GM12878 (cell line): Measurements from ENCODE around the gene CAPN10. TPM values are rescaled to one million over a fixed set of nuclear protein-coding genes. Genes with fewer than 3 reads are reported as not detected.

Source experiments
- ATAC-seq: fragments of 200-7000 bp; cut with Tn5 transposase; 3 replicates; pipeline ENCODE4 v1.9.1; 2020; ENCODE audit warnings: mild to moderate bottlenecking, moderate library complexity
- BruUV-seq: library from RNA; stranded (reverse); fragments of 400-500 nt; replicated peaks from 2 replicates; lab custom pipeline; 2021; lab: Mats Ljungman, UMichigan
- CTCF ChIA-PET: fragments of 300-600 bp; sonication (Branson Sonifier 250); formaldehyde crosslinking; extraction: SDS; loops from one replicate; lab custom pipeline; 2021; ENCODE audit warnings: inconsistent platforms; lab: Yijun Ruan, JAX
- POLR2A ChIA-PET: fragments of 350-600 bp; formaldehyde crosslinking; extraction: SDS; loops from one replicate; lab custom pipeline; 2021; ENCODE audit warnings: inconsistent platforms; lab: Charles Lee
- RAD21 ChIA-PET: fragments of 300-600 bp; sonication (Branson Sonifier 250); formaldehyde crosslinking; loops from one replicate; lab custom pipeline; 2023; ENCODE audit warnings: antibody characterized with exemption; ENCODE audit not compliant: unreplicated experiment; lab: Charles Lee
- SMC1A ChIA-PET: fragments of 300-600 bp; sonication (Branson Sonifier 250); formaldehyde crosslinking; loops from one replicate; lab custom pipeline; 2023; ENCODE audit not compliant: unreplicated experiment, uncharacterized antibody; lab: Charles Lee
- DNase-seq: peaks from one replicate; pipeline ENCODE4 v3.0.0-alpha.2; 2011; ENCODE audit warnings: low read depth, low spot score
- FAIRE-seq: peaks from 3 replicates; lab custom pipeline; 2011; peaks lifted over from hg19 to GRCh38; lab: Jason Lieb, UNC
- H2AFZ ChIP-seq: 2 replicates; pipeline ENCODE4 v1.6.0; 2011; ENCODE audit warnings: low read depth, low read length, control low read depth; ENCODE audit not compliant: control insufficient read depth
- H3K27ac ChIP-seq: 2 replicates; pipeline ENCODE4 v1.5.1; 2011; ENCODE audit warnings: control low read depth; ENCODE audit not compliant: control insufficient read depth, insufficient read depth
- H3K27me3 ChIP-seq, 2 experiments: replicated peaks in 1 of 2; 2 replicates each; pipeline versions ENCODE4 v1.6.0 to v1.6.1; 2011; ENCODE audit warnings: low read length in 1 of 2; ENCODE audit not compliant: control insufficient read depth in 2 of 2, insufficient read depth in 2 of 2
- H3K36me3 ChIP-seq, 2 experiments: 2 replicates each; pipeline ENCODE4 v1.5.1; 2011; ENCODE audit warnings: low read length in 1 of 2; ENCODE audit not compliant: control insufficient read depth in 2 of 2, insufficient read depth in 2 of 2
- H3K4me1 ChIP-seq: 2 replicates; pipeline ENCODE4 v1.6.1; 2011; ENCODE audit warnings: mild to moderate bottlenecking, low read length, moderate library complexity, mixed read lengths; ENCODE audit not compliant: control insufficient read depth, insufficient read depth
- H3K4me2 ChIP-seq: 2 replicates; pipeline ENCODE4 v1.6.0; 2011; ENCODE audit warnings: control low read depth; ENCODE audit not compliant: control insufficient read depth, insufficient read depth
- H3K4me3 ChIP-seq: fragments of 200-600 bp; sonication (generic); 2 replicates; pipeline ENCODE4 v1.5.1; 2016
- H3K79me2 ChIP-seq: 2 replicates; pipeline ENCODE4 v1.6.0; 2011; ENCODE audit warnings: low read length; ENCODE audit not compliant: control insufficient read depth, insufficient read depth
- H3K9ac ChIP-seq: 2 replicates; pipeline ENCODE4 v1.8.0; 2011; ENCODE audit warnings: low read length, control low read depth, mixed read lengths; ENCODE audit not compliant: control insufficient read depth, insufficient read depth
- H3K9me3 ChIP-seq: replicated peaks from 3 replicates; pipeline ENCODE4 v1.5.1; 2011; ENCODE audit warnings: mild to moderate bottlenecking, low read length; ENCODE audit not compliant: control insufficient read depth, insufficient read depth
- H4K20me1 ChIP-seq: 2 replicates; pipeline ENCODE4 v1.6.0; 2011; ENCODE audit not compliant: control insufficient read depth, insufficient read depth
- CHD2 ChIP-seq: IDR thresholded peaks from 2 replicates; pipeline ENCODE4 v1.6.1; 2011; ENCODE audit warnings: low read depth, low read length, improper control_type of control experiment, borderline replicate concordance
- EP300 ChIP-seq, 2 experiments: fragments of 150-350 bp in 1 of 2; IDR thresholded peaks; 2 replicates each; pipeline ENCODE4 v1.6.1; 2011 to 2012; ENCODE audit warnings: low read depth in 2 of 2, low read length in 2 of 2, borderline replicate concordance in 1 of 2, improper control_type of control experiment in 1 of 2, inconsistent platforms in 1 of 2; ENCODE audit not compliant: control insufficient read depth in 1 of 2
- EZH2 ChIP-seq: IDR thresholded peaks from 2 replicates; pipeline ENCODE4 v1.6.1; 2012; ENCODE audit warnings: low read depth, mild to moderate bottlenecking, control low read depth, inconsistent platforms, low read length, borderline replicate concordance; ENCODE audit not compliant: control insufficient read depth
- FOS ChIP-seq: IDR thresholded peaks from 3 replicates; pipeline ENCODE4 v1.6.1; 2011; ENCODE audit warnings: borderline replicate concordance; ENCODE audit not compliant: insufficient read length; ENCODE audit errors: extremely low read depth
- GABPA ChIP-seq: IDR thresholded peaks from 2 replicates; pipeline ENCODE4 v1.6.1; 2014; ENCODE audit warnings: antibody characterized with exemption, low read depth, mild to moderate bottlenecking, inconsistent platforms
- IRF4 ChIP-seq: IDR thresholded peaks from 2 replicates; pipeline ENCODE4 v1.6.1; 2011; ENCODE audit warnings: low read depth, low read length
- JUNB ChIP-seq: IDR thresholded peaks from 2 replicates; pipeline ENCODE4 v1.6.1; 2016; ENCODE audit warnings: antibody characterized with exemption, mild to moderate bottlenecking
- JUND ChIP-seq: IDR thresholded peaks from 2 replicates; pipeline ENCODE4 v1.6.1; 2012; ENCODE audit warnings: low read depth, mild to moderate bottlenecking, low read length, improper control_type of control experiment, moderate library complexity
- KLF5 ChIP-seq: fragments of 450-650 bp; IDR thresholded peaks from 2 replicates; pipeline ENCODE4 v1.6.1; 2014; ENCODE audit warnings: mild to moderate bottlenecking; ENCODE audit not compliant: partially characterized antibody
- NR2F1 ChIP-seq: fragments of 450-650 bp; conservative IDR thresholded peaks from 2 replicates; pipeline ENCODE4 v1.6.1; 2017; ENCODE audit warnings: mild to moderate bottlenecking
- PAX8 ChIP-seq: fragments of 450-650 bp; IDR thresholded peaks from 2 replicates; pipeline ENCODE4 v1.6.1; 2017; ENCODE audit warnings: mild to moderate bottlenecking, moderate library complexity
- PML ChIP-seq: IDR thresholded peaks from 2 replicates; pipeline ENCODE4 v1.6.1; 2012; ENCODE audit warnings: low read length, inconsistent platforms
- RAD21 ChIP-seq: IDR thresholded peaks from 2 replicates; pipeline ENCODE4 v1.6.1; 2011; ENCODE audit warnings: mild to moderate bottlenecking, low read depth, low read length, moderate library complexity; ENCODE audit not compliant: insufficient read depth
- SIN3A ChIP-seq: IDR thresholded peaks from 2 replicates; pipeline ENCODE4 v1.6.1; 2012; ENCODE audit warnings: low read depth, low read length, improper control_type of control experiment
- SUZ12 ChIP-seq: fragments of 200-600 bp; sonication (generic); IDR thresholded peaks from one replicate; pipeline ENCODE4 v1.6.1; 2018; ENCODE audit warnings: antibody characterized with exemption, mild to moderate bottlenecking; ENCODE audit not compliant: unreplicated experiment
- TCF12 ChIP-seq: IDR thresholded peaks from 2 replicates; pipeline ENCODE4 v1.6.1; 2011; ENCODE audit warnings: low read depth, mild to moderate bottlenecking, low read length
- ZSCAN29 ChIP-seq: fragments of 450-650 bp; IDR thresholded peaks from 2 replicates; pipeline ENCODE4 v1.6.1; 2017; ENCODE audit warnings: mild to moderate bottlenecking, moderate library complexity
- whole genome bisulfite sequencing: methylation state at CpG from one replicate; pipeline ENCODE4 v1.1.6; 2016; ENCODE audit warnings: low lambda C conversion rate; ENCODE audit not compliant: insufficient replicate concordance, insufficient coverage; ENCODE audit errors: missing lambda C conversion rate; 5-methylcytosine and 5-hydroxymethylcytosine counted together
- in situ Hi-C: fragments of 300-500 bp; cut with MboI; formaldehyde crosslinking; loops from 9 replicates; pipeline ENCODE4 v1.14.3; 2018; ENCODE audit warnings: mixed read lengths
- intact Hi-C: fragments of 100-400 bp; cut with micrococcal nuclease; formaldehyde crosslinking; loops from one replicate; pipeline ENCODE4 v1.14.2; 2022; ENCODE audit not compliant: unreplicated experiment
- polyA plus RNA-seq, 11 experiments: library from polyadenylated mRNA; depleted of rRNA in 4 of 11; unstranded in 6 of 11; stranded (reverse) in 5 of 11; fragments of >200 nt; fragmentation: Nextera tagmentation in 4 of 11; fragmentation: Illumina TruSeq in 1 of 11; extraction: Ambion mirVana in 4 of 11; extraction: Trizol in 1 of 11; gene quantifications; 1 replicate in 1 of 11; 2 replicates in 10 of 11; pipeline versions ENCODE4 v1.2.1 to v1.2.3, GENCODE V29; 2011 to 2016; ENCODE audit warnings: inconsistent platforms in 2 of 11, missing spikeins in 2 of 11, low read depth in 1 of 11
- total RNA-seq, 4 experiments: library from RNA; depleted of rRNA in 3 of 4; stranded (reverse); fragments of >200 nt in 3 of 4; fragmentation: Illumina TruSeq in 1 of 4; extraction: Trizol in 1 of 4; gene quantifications; 2 replicates each; pipeline versions ENCODE4 v1.2.1 to v1.2.3, GENCODE V29; 2013 to 2021
- TF ChIP-seq, protein P1 (sequence below): IDR thresholded peaks from 2 replicates; pipeline ENCODE4 v1.6.1; 2012; ENCODE audit warnings: low read length, inconsistent platforms
- TF ChIP-seq, protein P2 (sequence below): IDR thresholded peaks from 2 replicates; pipeline ENCODE4 v1.6.1; 2012; ENCODE audit warnings: low read depth, low read length, improper control_type of control experiment

The CAPN10 gene
- total and polyA plus RNA-seq, 10 of the 15 experiments (the other 5 are each of a cell fraction or from before 2014, with no cell fraction given), result 0.37 to 40.6 (median 17.5) TPM

DNA sequence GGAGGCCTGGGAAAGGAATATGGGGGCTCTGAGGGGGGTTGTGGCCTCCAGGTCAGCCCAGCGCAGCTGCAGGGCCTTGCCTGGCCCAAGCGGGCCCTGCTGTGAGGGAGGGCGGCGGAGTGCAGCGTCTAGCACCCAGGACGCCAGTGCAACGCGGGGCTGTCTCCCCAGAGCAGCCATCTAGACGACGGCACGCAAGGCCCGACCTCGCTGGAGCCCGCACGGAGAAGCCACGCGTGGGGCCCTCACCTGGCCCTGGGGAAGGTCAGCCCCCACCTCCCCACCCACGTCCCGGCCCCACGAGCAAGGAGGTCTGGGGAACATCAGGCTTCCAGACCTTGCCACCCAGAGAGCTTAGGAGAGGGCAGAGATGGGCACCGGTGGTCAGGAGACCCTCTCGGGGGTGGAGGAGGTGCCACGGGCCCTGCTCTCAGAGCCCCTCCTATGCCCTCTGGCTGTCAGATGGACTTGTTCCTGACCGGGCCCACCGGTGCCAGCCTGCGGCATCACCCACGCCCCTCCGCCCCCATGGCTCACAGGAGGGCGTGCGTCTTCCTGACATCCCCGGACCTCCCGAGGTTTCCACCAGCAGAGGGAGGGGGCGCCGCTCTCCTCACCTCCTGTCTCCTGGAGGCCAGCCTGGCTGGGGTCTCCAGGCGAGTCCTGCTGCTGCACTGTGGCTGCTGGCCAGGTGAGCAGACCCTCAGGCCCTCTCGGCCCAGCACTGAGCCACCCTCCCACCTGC, 55.7 kb downstream of the CAPN10 start:
- Histone ChIP-seq H3K79me2 (no peaks in the 10 kb centered on the region), H3K4me2 (no peak overlapping the region), H3K27me3 (no peaks in the 10 kb centered on the region), H3K4me3 (no peak overlapping the region), H2AFZ (no peak overlapping the region), H3K4me1 (no peaks in the 10 kb centered on the region), H3K36me3 (no peaks in the 10 kb centered on the region), H4K20me1 (no peaks in the 10 kb centered on the region), H3K9ac (no peak overlapping the region), H3K27ac (no peak overlapping the region), H3K9me3 (no peaks in the 10 kb centered on the region; the same call in 2 of the 3 replicates)
- ATAC-seq (no peak), DNase-seq (no peak), FAIRE-seq (no peak)
- ChIA-PET POLR2A (no interaction called here), RAD21 (no interaction called here), CTCF (interaction anchor here (1.0 kb wide), 1 partner anchor 128 kb away, joined by 3 read pairs; no protein-coding TSS in a partner anchor), SMC1A (no interaction called here)
- 81% methylated on average over 26 of the region's 36 CpGs for WGBS
- no peak for TF ChIP-seq PML
- TF ChIP-seq PAX8, result no peak
- no peak for TF ChIP-seq GABPA
- TF ChIP-seq, protein P1, sequence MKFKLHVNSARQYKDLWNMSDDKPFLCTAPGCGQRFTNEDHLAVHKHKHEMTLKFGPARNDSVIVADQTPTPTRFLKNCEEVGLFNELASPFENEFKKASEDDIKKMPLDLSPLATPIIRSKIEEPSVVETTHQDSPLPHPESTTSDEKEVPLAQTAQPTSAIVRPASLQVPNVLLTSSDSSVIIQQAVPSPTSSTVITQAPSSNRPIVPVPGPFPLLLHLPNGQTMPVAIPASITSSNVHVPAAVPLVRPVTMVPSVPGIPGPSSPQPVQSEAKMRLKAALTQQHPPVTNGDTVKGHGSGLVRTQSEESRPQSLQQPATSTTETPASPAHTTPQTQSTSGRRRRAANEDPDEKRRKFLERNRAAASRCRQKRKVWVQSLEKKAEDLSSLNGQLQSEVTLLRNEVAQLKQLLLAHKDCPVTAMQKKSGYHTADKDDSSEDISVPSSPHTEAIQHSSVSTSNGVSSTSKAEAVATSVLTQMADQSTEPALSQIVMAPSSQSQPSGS, result no peak
- no peak for TF ChIP-seq JUNB
- TF ChIP-seq ZSCAN29, result no peak
- no peak for TF ChIP-seq IRF4
- TF ChIP-seq TCF12, result no peak
- TF ChIP-seq EP300 (IDR thresholded peaks at IDR 0.05; ENCODE audit: borderline replicate concordance in 1 of 2, control insufficient read depth in 1 of 2, low read depth in 2 of 2, low read length in 2 of 2), result no peak
- TF ChIP-seq, protein P2, sequence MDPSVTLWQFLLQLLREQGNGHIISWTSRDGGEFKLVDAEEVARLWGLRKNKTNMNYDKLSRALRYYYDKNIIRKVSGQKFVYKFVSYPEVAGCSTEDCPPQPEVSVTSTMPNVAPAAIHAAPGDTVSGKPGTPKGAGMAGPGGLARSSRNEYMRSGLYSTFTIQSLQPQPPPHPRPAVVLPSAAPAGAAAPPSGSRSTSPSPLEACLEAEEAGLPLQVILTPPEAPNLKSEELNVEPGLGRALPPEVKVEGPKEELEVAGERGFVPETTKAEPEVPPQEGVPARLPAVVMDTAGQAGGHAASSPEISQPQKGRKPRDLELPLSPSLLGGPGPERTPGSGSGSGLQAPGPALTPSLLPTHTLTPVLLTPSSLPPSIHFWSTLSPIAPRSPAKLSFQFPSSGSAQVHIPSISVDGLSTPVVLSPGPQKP, result no peak
- TF ChIP-seq SUZ12, result no peak
- TF ChIP-seq JUND, result no peak
- no peak for TF ChIP-seq RAD21
- no peak for TF ChIP-seq EZH2
- no peak for TF ChIP-seq CHD2
- no peak for TF ChIP-seq KLF5
- no peak for TF ChIP-seq NR2F1
- no peak for TF ChIP-seq SIN3A
- no peak for TF ChIP-seq FOS
- intact Hi-C loops (no loop called here), in situ Hi-C loops (no loop called here)
- no TSS peak for BruUV-seq
